Measurements from ENCODE around the gene BAG3. TPM values are rescaled to one million over a fixed set of nuclear protein-coding genes. Genes with fewer than 3 reads are reported as not detected.
A peak's percentile ranks its signal among the peaks of the same experiment; 100 is the strongest.
"Not testable (repeated sequence)": the region's sequence is repeated elsewhere in the genome, so short reads cannot be mapped to it uniquely, and the experiment has no call there.

The BAG3 gene
- total RNA-seq, 1 donor from 2014 or later: 26.8 TPM

- no peak for DNase-seq (ENCODE audit: low read depth)
Observed at GRCh38 chr10:119640875-119641526, 10.2 kb upstream of the BAG3 start.

- no peak for DNase-seq (ENCODE audit: low read depth)
Observed at GRCh38 chr10:119642556-119643111, 8.5 kb upstream of the BAG3 start.

- no peak for DNase-seq (ENCODE audit: low read depth)
Observed at GRCh38 chr10:119643306-119644204, 7.6 kb upstream of the BAG3 start.

GRCh38 chr10:119644205-119644814 is 6.9 kb upstream of the BAG3 start:
- DNase-seq (ENCODE audit: low read depth): no peak

- DNase-seq (ENCODE audit: low read depth): no peak
Observed at GRCh38 chr10:119644994-119645393, 6.2 kb upstream of the BAG3 start.

GRCh38 chr10:119650062-119650461 is 1.1 kb upstream of the BAG3 start:
- DNase-seq (ENCODE audit: low read depth): no peak

GRCh38 chr10:119651514-119652360 is 557 bp downstream of the BAG3 start:
- no peak for DNase-seq (ENCODE audit: low read depth)

- peak; percentile 75 for DNase-seq (ENCODE audit: low read depth)
Observed at GRCh38 chr10:119652361-119652730, 1.2 kb downstream of the BAG3 start.

GRCh38 chr10:119653209-119653608 is 2.0 kb downstream of the BAG3 start:
- no peak for DNase-seq (ENCODE audit: low read depth)

- DNase-seq (ENCODE audit: low read depth): no peak
Observed at GRCh38 chr10:119653916-119654315, 2.7 kb downstream of the BAG3 start.

- peak; percentile 38 for DNase-seq (ENCODE audit: low read depth)
Observed at GRCh38 chr10:119654540-119654939, 3.4 kb downstream of the BAG3 start.

GRCh38 chr10:119655566-119656001 is 4.4 kb downstream of the BAG3 start:
- DNase-seq (ENCODE audit: low read depth): peak; percentile 47

GRCh38 chr10:119656760-119657159 is 5.6 kb downstream of the BAG3 start:
- no peak for DNase-seq (ENCODE audit: low read depth)

- DNase-seq (ENCODE audit: low read depth): no peak
Observed at GRCh38 chr10:119657725-119658124, 6.5 kb downstream of the BAG3 start.

- peak; percentile 93 for DNase-seq (ENCODE audit: low read depth)
Observed at GRCh38 chr10:119658274-119658673, 7.1 kb downstream of the BAG3 start.

GRCh38 chr10:119659951-119660350 is 8.8 kb downstream of the BAG3 start:
- DNase-seq (ENCODE audit: low read depth): no peak

- DNase-seq (ENCODE audit: low read depth): not testable (repeated sequence)
Observed at GRCh38 chr10:119662076-119662605, 11.0 kb downstream of the BAG3 start.

- DNase-seq (ENCODE audit: low read depth): no peak
Observed at GRCh38 chr10:119663866-119664698, 12.9 kb downstream of the BAG3 start.

GRCh38 chr10:119665901-119666708 is 14.9 kb downstream of the BAG3 start:
- peak; percentile 43 for DNase-seq (ENCODE audit: low read depth)

GRCh38 chr10:119666709-119667004 is 15.5 kb downstream of the BAG3 start:
- DNase-seq (ENCODE audit: low read depth): no peak

Measured in renal cortical epithelial cell (primary cell).